ENCODE data around the gene TOM1. TPM values are rescaled to one million over a fixed set of nuclear protein-coding genes. Genes with fewer than 3 reads are reported as not detected.

TOM1 gene
- total and polyA plus RNA-seq, 2 of the 13 experiments (the other 11 are each of a cell fraction or from before 2014, with no cell fraction given): 30.8 to 87.3 TPM

- no TSS peak for BruUV-seq (replicated peaks)
- H3K27me3 ChIP-seq (ENCODE audit: control insufficient read depth in 1 of 2, insufficient read depth in 2 of 2, low read length in 2 of 2): no peaks in the 10 kb centered on the region
- 100% methylated on average over 2 of the region's 4 CpGs for WGBS (ENCODE audit: low lambda C conversion rate)
- TF ChIP-seq ZNF549 (CRISPR knock-in tag; IDR thresholded peaks at IDR 0.05) (no peak), CSRNP2 (CRISPR knock-in tag; conservative IDR thresholded peaks at IDR 0.05; ENCODE audit: low read depth) (no peak), ATF5 (CRISPR knock-in tag; IDR thresholded peaks at IDR 0.05; ENCODE audit: low read depth) (no peak), HOXA5 (CRISPR knock-in tag; IDR thresholded peaks at IDR 0.05) (no peak), YEATS4 (CRISPR knock-in tag; IDR thresholded peaks at IDR 0.05; ENCODE audit: borderline replicate concordance) (no peak), NR3C1 (CRISPR knock-in tag; IDR thresholded peaks at IDR 0.05) (no peak), ATF2 (CRISPR knock-in tag; IDR thresholded peaks at IDR 0.05) (no peak), ZC3H13 (CRISPR knock-in tag; IDR thresholded peaks at IDR 0.05) (no peak), SALL1 (CRISPR knock-in tag; IDR thresholded peaks at IDR 0.05) (no peak), TOE1 (CRISPR knock-in tag; IDR thresholded peaks at IDR 0.05) (no peak), ZNF747 (CRISPR knock-in tag; IDR thresholded peaks at IDR 0.05; ENCODE audit: borderline replicate concordance) (no peak), ZSCAN12 (CRISPR knock-in tag; IDR thresholded peaks at IDR 0.05) (no peak), ZNF468 (CRISPR knock-in tag; IDR thresholded peaks at IDR 0.05) (no peak), ZNF792 (CRISPR knock-in tag; IDR thresholded peaks at IDR 0.05) (no peak), CHD2 (IDR thresholded peaks at IDR 0.05; ENCODE audit: low read depth, low read length) (no peak), AGO1 (IDR thresholded peaks at IDR 0.05; ENCODE audit: low read depth, low read length, poor library complexity, severe bottlenecking) (no peak), RFX5 (IDR thresholded peaks at IDR 0.05; ENCODE audit: low read depth, low read length) (no peak), NCOA2 (CRISPR knock-in tag; IDR thresholded peaks at IDR 0.05) (no peak)
- ATAC-seq: no peak
- H2AFZ ChIP-seq (ENCODE audit: low read length): no peak overlapping the region
- peaks cover 33 to 52% of the 10 kb centered on the region in 2 experiments for H3K36me3 ChIP-seq (replicated peaks in 1 of 2; ENCODE audit: control insufficient read depth in 1 of 2, insufficient read depth in 2 of 2, low read length in 2 of 2)
- H3K4me2 ChIP-seq (ENCODE audit: low read depth, low read length): no peak overlapping the region
- no peak overlapping the region for H3K27ac ChIP-seq (ENCODE audit: extremely low read length, insufficient read depth, low read length)
- ChIA-PET POLR2A (interaction anchor here (1.7 kb wide), 1 partner anchor 9 kb away, joined by 4 read pairs; no protein-coding TSS in a partner anchor), CTCF (ENCODE audit: low intra/inter-chr PET ratio, low total read pairs) (no interaction called here)
- no peak overlapping the region for H3K4me3 ChIP-seq (replicated peaks in 1 of 3; ENCODE audit: insufficient read depth in 1 of 3, low read depth in 2 of 3, low read length in 3 of 3)
- no peak overlapping the region for H3K9ac ChIP-seq (ENCODE audit: insufficient read depth, low read depth, low read length)
- no peak for FAIRE-seq
- intact Hi-C loops (cut with micrococcal nuclease; ENCODE audit: unreplicated experiment): no loop called here
- DNase-seq (ENCODE audit: low spot score): no peak
- no peaks in the 10 kb centered on the region for H4K20me1 ChIP-seq (ENCODE audit: insufficient read depth, low read length)
- no peaks in the 10 kb centered on the region for H3K79me2 ChIP-seq (ENCODE audit: insufficient read depth, low read length)
- H3K4me1 ChIP-seq (ENCODE audit: insufficient read depth, low read length): no peaks in the 10 kb centered on the region
- no peaks in the 10 kb centered on the region for H3K9me3 ChIP-seq (ENCODE audit: low read length)
- in situ Hi-C loops (cut with HindIII; ENCODE audit: extremely low pct_ligation_motif_present, low pct_unique_long_range_greater_than_20kb): no loop called here
Observed at GRCh38 chr22:35342390-35342789, 42.7 kb downstream of the TOM1 start.
